Fibroblast of the aortic adventitia (primary cell): ENCODE results near the gene OR2J2. TPM values are rescaled to one million over a fixed set of nuclear protein-coding genes. Genes with fewer than 3 reads are reported as not detected.
"Not testable (repeated sequence)": the region's sequence is repeated elsewhere in the genome, so short reads cannot be mapped to it uniquely, and the experiment has no call there.

Experiments
- DNase-seq: peaks from one replicate; pipeline ENCODE4 v3.0.0-alpha.2; 2010; ENCODE audit warnings: low read depth
- H3K4me3 ChIP-seq: 2 replicates; pipeline ENCODE4 v1.5.1; 2011; ENCODE audit warnings: low read depth, mild to moderate bottlenecking, control low read depth, low read length, moderate library complexity
- total RNA-seq: library from RNA; depleted of rRNA; stranded (reverse); fragments of >200 nt; gene quantifications from 2 replicates; pipeline ENCODE4 v1.2.3, GENCODE V29; 2012; ENCODE audit warnings: low replicate concordance
- TF ChIP-seq, protein P1 (sequence below): IDR thresholded peaks from 2 replicates; pipeline ENCODE4 v1.5.1; 2011; ENCODE audit warnings: mild to moderate bottlenecking, low read length, control low read depth, inconsistent platforms; ENCODE audit not compliant: insufficient read depth

The OR2J2 gene
- total RNA-seq, 1 donor = not detected

DNA sequence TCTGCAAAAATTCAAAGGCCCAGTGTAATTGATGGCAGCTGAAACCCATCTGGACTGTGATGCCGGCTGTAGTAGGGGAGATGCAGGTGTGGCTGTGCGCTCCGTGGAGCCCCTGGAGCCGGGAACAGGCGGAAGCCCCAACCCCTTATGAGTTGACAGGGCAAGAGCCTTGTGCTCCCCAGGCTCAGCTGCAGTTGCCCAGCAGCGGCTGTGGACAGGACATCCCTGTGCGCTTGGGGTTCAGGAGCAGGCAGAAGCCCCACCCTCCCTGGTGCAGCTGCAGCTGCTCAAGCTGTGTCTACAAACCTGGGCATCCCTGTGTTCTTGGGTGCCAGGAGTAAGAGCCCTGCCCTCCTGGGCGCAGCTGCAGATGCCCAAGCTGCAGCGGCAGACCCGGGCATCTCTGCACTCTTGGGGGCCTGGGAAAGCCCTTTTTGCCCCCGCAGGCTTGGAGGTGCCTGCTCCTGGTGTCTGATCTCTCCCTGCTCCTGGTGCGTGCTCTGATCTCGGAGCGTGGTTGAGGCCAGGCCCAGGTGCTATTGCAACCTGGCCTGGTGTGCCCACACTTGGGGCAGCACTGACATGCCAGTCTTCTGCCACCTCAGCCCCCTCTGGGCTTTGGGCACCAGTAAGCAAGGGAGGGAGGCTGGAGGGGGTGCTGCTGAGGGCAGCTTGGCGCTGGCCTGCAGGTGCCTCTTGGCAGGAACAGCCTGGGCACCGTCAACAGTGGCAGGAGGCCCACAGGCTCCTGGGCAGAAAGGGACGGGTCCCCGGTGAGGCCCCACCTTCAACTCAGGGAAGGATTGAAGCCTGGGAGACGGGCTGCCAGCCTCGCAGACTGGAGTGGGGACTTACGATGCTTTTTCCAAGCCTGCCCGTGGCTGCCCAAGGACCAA, 30.3 kb downstream of the OR2J2 start:
- TF ChIP-seq, protein P1, sequence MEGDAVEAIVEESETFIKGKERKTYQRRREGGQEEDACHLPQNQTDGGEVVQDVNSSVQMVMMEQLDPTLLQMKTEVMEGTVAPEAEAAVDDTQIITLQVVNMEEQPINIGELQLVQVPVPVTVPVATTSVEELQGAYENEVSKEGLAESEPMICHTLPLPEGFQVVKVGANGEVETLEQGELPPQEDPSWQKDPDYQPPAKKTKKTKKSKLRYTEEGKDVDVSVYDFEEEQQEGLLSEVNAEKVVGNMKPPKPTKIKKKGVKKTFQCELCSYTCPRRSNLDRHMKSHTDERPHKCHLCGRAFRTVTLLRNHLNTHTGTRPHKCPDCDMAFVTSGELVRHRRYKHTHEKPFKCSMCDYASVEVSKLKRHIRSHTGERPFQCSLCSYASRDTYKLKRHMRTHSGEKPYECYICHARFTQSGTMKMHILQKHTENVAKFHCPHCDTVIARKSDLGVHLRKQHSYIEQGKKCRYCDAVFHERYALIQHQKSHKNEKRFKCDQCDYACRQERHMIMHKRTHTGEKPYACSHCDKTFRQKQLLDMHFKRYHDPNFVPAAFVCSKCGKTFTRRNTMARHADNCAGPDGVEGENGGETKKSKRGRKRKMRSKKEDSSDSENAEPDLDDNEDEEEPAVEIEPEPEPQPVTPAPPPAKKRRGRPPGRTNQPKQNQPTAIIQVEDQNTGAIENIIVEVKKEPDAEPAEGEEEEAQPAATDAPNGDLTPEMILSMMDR = no peak
- no peak for DNase-seq
- H3K4me3 ChIP-seq = no peak overlapping the region

GRCh38 chr6:29201966-29202365, 31.3 kb downstream of the OR2J2 start:
- no peak overlapping the region for H3K4me3 ChIP-seq
- no peak for DNase-seq
- TF ChIP-seq, protein P1 = no peak

- DNase-seq = no peak
- TF ChIP-seq, protein P1 = no peak
- no peak overlapping the region for H3K4me3 ChIP-seq
Measured at GRCh38 chr6:29211488-29211887, 40.8 kb downstream of the OR2J2 start.

- TF ChIP-seq, protein P1 = no peak
Measured at GRCh38 chr6:29216528-29216927, 45.8 kb downstream of the OR2J2 start.

DNA sequence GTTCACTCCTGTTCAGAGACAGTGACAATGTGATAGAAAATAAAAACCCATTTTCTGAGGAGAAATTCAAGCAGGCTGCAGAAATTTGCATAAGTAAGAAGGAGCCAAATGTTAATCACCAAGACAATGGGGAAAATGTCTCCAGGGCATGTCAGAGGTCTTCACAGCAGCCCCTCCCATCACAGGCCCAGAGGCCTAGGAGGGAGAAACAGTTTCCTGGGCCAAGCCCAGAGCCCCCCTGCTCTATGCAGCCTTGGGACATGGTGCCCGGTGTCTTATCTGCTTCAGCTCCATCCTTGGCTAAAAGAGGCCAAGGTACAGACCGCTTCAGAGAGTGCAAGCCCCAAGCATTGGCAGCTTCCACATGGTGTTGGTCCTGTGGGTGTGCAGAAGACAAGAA, 46.5 kb downstream of the OR2J2 start:
- DNase-seq, H3K4me3 ChIP-seq: not testable (repeated sequence)

More at GRCh38 chr6:29216528-29216927, 45.8 kb downstream of the OR2J2 start:
- no peak for DNase-seq
- H3K4me3 ChIP-seq = no peak overlapping the region

- not testable (repeated sequence) for H3K4me3 ChIP-seq, DNase-seq
Measured at GRCh38 chr6:29218056-29218455, 47.3 kb downstream of the OR2J2 start.

Other genes with a start within 250 kb of the OR2J2 start
- gene TRIM27, start 246.9 kb upstream of the OR2J2 start, total RNA-seq = 32.7 and 49.7 TPM in 2 replicates
- 1.3 and 2.5 TPM in 2 replicates for gene ZNF311, start 165.6 kb upstream of the OR2J2 start, total RNA-seq
- not detected in 2 replicates for gene OR2W1, start 125.7 kb upstream of the OR2J2 start, total RNA-seq
- not detected in 2 replicates for gene OR2B3, start 83.6 kb upstream of the OR2J2 start, total RNA-seq
- gene OR2J1, start 71.4 kb upstream of the OR2J2 start, total RNA-seq = not detected in 2 replicates
- not detected in 2 replicates for gene OR2J3, start 62.8 kb upstream of the OR2J2 start, total RNA-seq
- not detected in 2 replicates for gene OR14J1, start 130.8 kb downstream of the OR2J2 start, total RNA-seq
- not detected in 2 replicates for gene OR5V1, start 198.0 kb downstream of the OR2J2 start, total RNA-seq
- not detected in 2 replicates for gene OR12D3, start 204.4 kb downstream of the OR2J2 start, total RNA-seq
- not detected in 2 replicates for gene OR12D2, start 224.7 kb downstream of the OR2J2 start, total RNA-seq
- gene OR12D1, start 244.0 kb downstream of the OR2J2 start, total RNA-seq = not detected in 2 replicates